GM21737 (cell line): ENCODE results near the gene H2AZ2.
"Not testable (repeated sequence)": the region's sequence is repeated elsewhere in the genome, so short reads cannot be mapped to it uniquely, and the experiment has no call there.

ENCODE experiments used
- ATAC-seq: cut with Tn5 transposase; IDR thresholded peaks from one replicate; pipeline ENCODE4 v1.9.1; 2021; ENCODE audit warnings: mild to moderate bottlenecking, moderate library complexity; ENCODE audit not compliant: unreplicated experiment

Gene H2AZ2

GRCh38 chr7:44871918-44872317, 24.0 kb upstream of the H2AZ2 start:
- not testable (repeated sequence) for ATAC-seq

- not testable (repeated sequence) for ATAC-seq
Measured at GRCh38 chr7:44870780-44871179, 22.9 kb upstream of the H2AZ2 start.

GRCh38 chr7:44870336-44870735, 22.4 kb upstream of the H2AZ2 start:
- ATAC-seq: not testable (repeated sequence)

GRCh38 chr7:44867073-44867995, 19.4 kb upstream of the H2AZ2 start:
- no peak for ATAC-seq

- ATAC-seq: not testable (repeated sequence)
Measured at GRCh38 chr7:44861949-44862348, 14.1 kb upstream of the H2AZ2 start.

- no peak for ATAC-seq
Measured at GRCh38 chr7:44858161-44858560, 10.3 kb upstream of the H2AZ2 start.

- ATAC-seq: no peak
Measured at GRCh38 chr7:44854644-44855364, 6.9 kb upstream of the H2AZ2 start.

- ATAC-seq: no peak
Measured at GRCh38 chr7:44853391-44853790, 5.5 kb upstream of the H2AZ2 start.

- no peak for ATAC-seq
Measured at GRCh38 chr7:44852590-44852989, 4.7 kb upstream of the H2AZ2 start.

- ATAC-seq: no peak
Measured at GRCh38 chr7:44849885-44850544, 2.1 kb upstream of the H2AZ2 start.

- ATAC-seq: no peak
Measured at GRCh38 chr7:44849259-44849884, 1.5 kb upstream of the H2AZ2 start.

- peak; percentile 65 for ATAC-seq
Measured at GRCh38 chr7:44847509-44847919, 373 bp downstream of the H2AZ2 start.

GRCh38 chr7:44846816-44847508, 925 bp downstream of the H2AZ2 start:
- ATAC-seq: no peak

- ATAC-seq: not testable (repeated sequence)
Measured at GRCh38 chr7:44846390-44846789, 1.5 kb downstream of the H2AZ2 start.

- no peak for ATAC-seq
Measured at GRCh38 chr7:44845451-44845850, 2.4 kb downstream of the H2AZ2 start.

GRCh38 chr7:44843440-44843839, 4.4 kb downstream of the H2AZ2 start:
- ATAC-seq: not testable (repeated sequence)

GRCh38 chr7:44842675-44843074, 5.2 kb downstream of the H2AZ2 start:
- ATAC-seq: not testable (repeated sequence)

GRCh38 chr7:44838751-44839150, 9.1 kb downstream of the H2AZ2 start:
- ATAC-seq: no peak

GRCh38 chr7:44827567-44827966, 20.3 kb downstream of the H2AZ2 start:
- ATAC-seq: no peak

- no peak for ATAC-seq
Measured at GRCh38 chr7:44824894-44825526, 22.9 kb downstream of the H2AZ2 start.
